Measurements from ENCODE around the gene CHRNA3. TPM values are rescaled to one million over a fixed set of nuclear protein-coding genes. Genes with fewer than 3 reads are reported as not detected.

The CHRNA3 gene
- total RNA-seq, 2 donors from 2014 or later = 1.7 TPM; not detected in 1

- no peak for DNase-seq (ENCODE audit: low spot score)
- no peaks in the 10 kb centered on the region for H3K4me1 ChIP-seq
- no peaks in the 10 kb centered on the region for H3K27me3 ChIP-seq
- TF ChIP-seq CTCF (IDR thresholded peaks at IDR 0.05) = no peak
- peaks cover 0 to 3% of the 10 kb centered on the region in 2 donors for H3K9me3 ChIP-seq
- H3K36me3 ChIP-seq = no peaks in the 10 kb centered on the region
- H3K27ac ChIP-seq = no peak overlapping the region
- no peak overlapping the region for H3K4me3 ChIP-seq
These were observed 7.4 kb upstream of the CHRNA3 start for GRCh38 chr15:78628227-78628626.

- Histone ChIP-seq H3K27ac (no peak overlapping the region), H3K4me1 (no peaks in the 10 kb centered on the region), H3K27me3 (no peaks in the 10 kb centered on the region), H3K4me3 (no peak overlapping the region), H3K9me3 (no peaks in the 10 kb centered on the region), H3K36me3 (no peaks in the 10 kb centered on the region)
- DNase-seq (ENCODE audit: low spot score) = no peak
- no peak for TF ChIP-seq CTCF (IDR thresholded peaks at IDR 0.05)
These were observed 6.6 kb upstream of the CHRNA3 start for GRCh38 chr15:78627348-78627747.

- no peak overlapping the region for H3K4me3 ChIP-seq
- H3K27ac ChIP-seq = no peak overlapping the region
- DNase-seq (ENCODE audit: low spot score) = no peak
- H3K9me3 ChIP-seq = no peaks in the 10 kb centered on the region
- H3K4me1 ChIP-seq = no peaks in the 10 kb centered on the region
- TF ChIP-seq CTCF (IDR thresholded peaks at IDR 0.05) = no peak
- peaks cover 0 to 8% of the 10 kb centered on the region in 2 donors for H3K27me3 ChIP-seq
- H3K36me3 ChIP-seq = no peaks in the 10 kb centered on the region
These were observed 5.7 kb upstream of the CHRNA3 start for GRCh38 chr15:78626381-78626995.

- H3K27ac ChIP-seq = no peak overlapping the region
- no peak overlapping the region for H3K4me3 ChIP-seq
- H3K9me3 ChIP-seq = no peaks in the 10 kb centered on the region
- H3K4me1 ChIP-seq = peaks cover 0 to 4% of the 10 kb centered on the region in 2 donors
- no peak for DNase-seq (ENCODE audit: low spot score)
- peaks cover 0 to 15% of the 10 kb centered on the region in 2 donors for H3K27me3 ChIP-seq
- no peaks in the 10 kb centered on the region for H3K36me3 ChIP-seq
- no peak for TF ChIP-seq CTCF (IDR thresholded peaks at IDR 0.05)
These were observed 4.9 kb upstream of the CHRNA3 start for GRCh38 chr15:78625606-78626280.

- TF ChIP-seq CTCF (IDR thresholded peaks at IDR 0.05) = no peak
- DNase-seq (ENCODE audit: low spot score) = no peak
- no peaks in the 10 kb centered on the region for H3K9me3 ChIP-seq
- H3K4me1 ChIP-seq = peaks cover 0 to 12% of the 10 kb centered on the region in 2 donors
- H3K27me3 ChIP-seq = peaks cover 5 to 24% of the 10 kb centered on the region in 2 donors
- no peak overlapping the region for H3K27ac ChIP-seq
- no peak overlapping the region for H3K4me3 ChIP-seq
- H3K36me3 ChIP-seq = no peaks in the 10 kb centered on the region
These were observed 4.1 kb upstream of the CHRNA3 start for GRCh38 chr15:78624651-78625590.
